Transverse colon (tissue), 4 donors: ENCODE measurements around the gene ATP9A. TPM values are rescaled to one million over a fixed set of nuclear protein-coding genes. Genes with fewer than 3 reads are reported as not detected.

Experiments
- DNase-seq: peaks from one replicate; pipeline ENCODE4 v3.0.0-alpha.2; 2019
- H3K27ac ChIP-seq, 4 donors: fragments of 200-600 bp; sonication (generic); 2 replicates each; pipeline ENCODE4 v1.5.1; 2016 to 2018; ENCODE audit warnings: inconsistent platforms in 4 of 4
- H3K27me3 ChIP-seq: fragments of 200-600 bp; sonication (generic); 2 replicates; pipeline ENCODE4 v1.5.1; 2017; ENCODE audit warnings: inconsistent platforms
- H3K36me3 ChIP-seq, 4 donors: fragments of 200-600 bp; sonication (generic); 2 replicates each; pipeline ENCODE4 v1.5.1; 2017 to 2019; ENCODE audit warnings: inconsistent platforms in 4 of 4
- H3K4me1 ChIP-seq, 4 donors: fragments of 200-600 bp; sonication (generic); 2 replicates each; pipeline ENCODE4 v1.5.1; 2017 to 2020; ENCODE audit warnings: inconsistent platforms in 4 of 4
- H3K4me3 ChIP-seq, 4 donors: fragments of 200-600 bp; sonication (generic); 1 replicate in 1 of 4; 2 replicates in 3 of 4; pipeline versions ENCODE4 v1.5.1 to v1.6.1; 2017 to 2019; ENCODE audit warnings: inconsistent platforms in 4 of 4
- H3K9me3 ChIP-seq, 2 donors: fragments of 200-600 bp; sonication (generic); 2 replicates each; pipeline ENCODE4 v1.5.1; 2017 to 2019; ENCODE audit warnings: inconsistent platforms in 2 of 2
- EP300 ChIP-seq: sonication (generic); formaldehyde crosslinking; IDR thresholded peaks from one replicate; pipeline ENCODE4 v1.6.1; 2017; ENCODE audit warnings: antibody characterized with exemption, low read depth
- POLR2A ChIP-seq: fragments of 450-650 bp; IDR thresholded peaks from one replicate; pipeline ENCODE4 v1.6.1; 2016; ENCODE audit warnings: antibody characterized with exemption, mild to moderate bottlenecking, moderate library complexity
- POLR2AphosphoS5 ChIP-seq, 3 donors: sonication (generic); formaldehyde crosslinking; IDR thresholded peaks; one replicate each; pipeline ENCODE4 v1.6.1; 2016; ENCODE audit warnings: antibody characterized with exemption in 3 of 3
- WGBS, 2 donors: methylation state at CpG; one replicate each; pipeline ENCODE4 v1.1.5; 2018; ENCODE audit warnings: low coverage in 1 of 2; 5-methylcytosine and 5-hydroxymethylcytosine counted together
- in situ Hi-C, 4 donors: fragments of 200-750 bp; cut with MboI; loops; one replicate each; pipeline versions ENCODE4 v1.15.0 to v1.15.1; 2017; ENCODE audit warnings: low sequenced_read_pairs in 3 of 4, low pct_ligation_motif_present in 1 of 4, low pct_unique_long_range_greater_than_20kb in 1 of 4
- intact Hi-C: fragments of 100-400 bp; cut with DNase I; formaldehyde crosslinking; loops from one replicate; pipeline ENCODE4 v1.15.1; 2023; ENCODE audit warnings: low total_unique reads
- total RNA-seq, 4 donors: library from RNA; depleted of rRNA; stranded (reverse); fragments of >200 nt; gene quantifications; one replicate each; pipeline ENCODE4 v1.1.0, GENCODE V29; 2016
- TF ChIP-seq, protein P1 (sequence below), 5 experiments: fragments of 200-600 bp in 3 of 5; fragments of 450-650 bp in 2 of 5; sonication (generic) in 3 of 5; IDR thresholded peaks; 1 replicate in 2 of 5; 2 replicates in 3 of 5; pipeline ENCODE4 v1.5.1; 2016 to 2017; ENCODE audit warnings: antibody characterized with exemption in 5 of 5, inconsistent platforms in 3 of 5, mild to moderate bottlenecking in 2 of 5, moderate library complexity in 1 of 5

ATP9A gene
- total RNA-seq, 4 donors from 2014 or later = 66.3 to 93.0 (median 78.9) TPM

DNA sequence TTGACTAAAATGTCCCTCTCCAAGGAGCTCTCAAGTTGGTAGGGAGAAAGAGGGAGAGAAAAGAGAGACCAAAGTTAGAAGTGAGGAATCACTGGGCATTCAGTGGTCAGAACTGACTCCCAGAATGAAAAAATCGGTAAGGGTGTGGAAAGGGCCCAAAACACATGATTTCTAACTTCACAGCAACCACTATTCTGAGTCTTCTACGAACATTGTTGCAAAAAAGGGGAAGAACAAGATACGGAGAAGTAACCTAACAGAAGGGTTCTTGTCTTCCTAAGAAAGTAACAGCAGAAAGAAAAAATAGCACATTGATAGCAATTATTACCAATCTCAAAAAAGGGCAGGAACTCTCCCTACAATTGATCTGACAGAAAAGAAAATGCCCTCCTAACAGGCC lies 65.6 kb downstream of the ATP9A start:
- in situ Hi-C loops (no loop called here), intact Hi-C loops (no loop called here)
- 46 to 48% methylated on average over 3 of the region's 3 CpGs for WGBS, 2 donors
- DNase-seq = no peak
- Histone ChIP-seq H3K9me3 (no peaks in the 10 kb centered on the region), H3K4me1 (peaks cover 6 to 42% (median 20%) of the 10 kb centered on the region in 4 donors), H3K27ac (peak overlapping the region in 1 of 4 donors; percentile 10), H3K36me3 (no peaks in the 10 kb centered on the region), H3K27me3 (no peaks in the 10 kb centered on the region), H3K4me3 (no peak overlapping the region)
- TF ChIP-seq POLR2A (no peak), POLR2AphosphoS5 (IDR thresholded peaks at IDR 0.05) (no peak), EP300 (no peak)
- TF ChIP-seq, protein P1, sequence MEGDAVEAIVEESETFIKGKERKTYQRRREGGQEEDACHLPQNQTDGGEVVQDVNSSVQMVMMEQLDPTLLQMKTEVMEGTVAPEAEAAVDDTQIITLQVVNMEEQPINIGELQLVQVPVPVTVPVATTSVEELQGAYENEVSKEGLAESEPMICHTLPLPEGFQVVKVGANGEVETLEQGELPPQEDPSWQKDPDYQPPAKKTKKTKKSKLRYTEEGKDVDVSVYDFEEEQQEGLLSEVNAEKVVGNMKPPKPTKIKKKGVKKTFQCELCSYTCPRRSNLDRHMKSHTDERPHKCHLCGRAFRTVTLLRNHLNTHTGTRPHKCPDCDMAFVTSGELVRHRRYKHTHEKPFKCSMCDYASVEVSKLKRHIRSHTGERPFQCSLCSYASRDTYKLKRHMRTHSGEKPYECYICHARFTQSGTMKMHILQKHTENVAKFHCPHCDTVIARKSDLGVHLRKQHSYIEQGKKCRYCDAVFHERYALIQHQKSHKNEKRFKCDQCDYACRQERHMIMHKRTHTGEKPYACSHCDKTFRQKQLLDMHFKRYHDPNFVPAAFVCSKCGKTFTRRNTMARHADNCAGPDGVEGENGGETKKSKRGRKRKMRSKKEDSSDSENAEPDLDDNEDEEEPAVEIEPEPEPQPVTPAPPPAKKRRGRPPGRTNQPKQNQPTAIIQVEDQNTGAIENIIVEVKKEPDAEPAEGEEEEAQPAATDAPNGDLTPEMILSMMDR (IDR thresholded peaks at IDR 0.05) = no peak

DNA sequence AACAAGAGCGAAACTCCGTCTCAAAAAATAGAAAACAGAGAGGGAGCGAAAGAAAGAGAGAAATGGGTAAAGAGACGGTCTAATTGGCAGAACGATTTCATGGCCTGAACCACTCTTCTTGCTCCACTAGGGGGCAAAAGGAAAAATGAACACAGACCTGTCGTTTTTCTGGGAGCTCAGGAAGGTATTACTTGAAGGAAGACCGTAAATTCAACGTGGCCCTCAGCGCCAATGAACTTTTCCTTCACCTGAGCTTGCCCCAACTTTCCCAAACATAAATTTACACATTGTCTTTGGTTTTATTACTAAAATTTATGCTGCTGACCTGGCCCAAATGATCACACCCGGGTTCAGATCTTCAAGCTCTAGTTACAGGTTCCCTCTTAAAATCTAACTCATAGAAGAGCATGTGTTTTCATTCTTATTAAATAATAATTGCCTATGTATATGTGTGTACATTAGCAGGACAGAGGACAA lies 67.3 kb downstream of the ATP9A start:
- 35 to 44% methylated on average over 10 of the region's 10 CpGs for WGBS, 2 donors
- no peaks in the 10 kb centered on the region for H3K27me3 ChIP-seq
- no peak overlapping the region for H3K4me3 ChIP-seq
- H3K36me3 ChIP-seq = no peaks in the 10 kb centered on the region
- in situ Hi-C loops (no loop called here), intact Hi-C loops (no loop called here)
- no peak for TF ChIP-seq POLR2A
- TF ChIP-seq, protein P1 (IDR thresholded peaks at IDR 0.05) = peak; percentile 65 to 85 (median 79)
- TF ChIP-seq POLR2AphosphoS5 (IDR thresholded peaks at IDR 0.05) = no peak
- TF ChIP-seq EP300 = no peak
- DNase-seq = peak; percentile 28
- no peaks in the 10 kb centered on the region for H3K9me3 ChIP-seq
- H3K27ac ChIP-seq = peak overlapping the region in 1 of 4 donors; percentile 12
- H3K4me1 ChIP-seq = peaks cover 6 to 50% (median 20%) of the 10 kb centered on the region in 4 donors

DNA sequence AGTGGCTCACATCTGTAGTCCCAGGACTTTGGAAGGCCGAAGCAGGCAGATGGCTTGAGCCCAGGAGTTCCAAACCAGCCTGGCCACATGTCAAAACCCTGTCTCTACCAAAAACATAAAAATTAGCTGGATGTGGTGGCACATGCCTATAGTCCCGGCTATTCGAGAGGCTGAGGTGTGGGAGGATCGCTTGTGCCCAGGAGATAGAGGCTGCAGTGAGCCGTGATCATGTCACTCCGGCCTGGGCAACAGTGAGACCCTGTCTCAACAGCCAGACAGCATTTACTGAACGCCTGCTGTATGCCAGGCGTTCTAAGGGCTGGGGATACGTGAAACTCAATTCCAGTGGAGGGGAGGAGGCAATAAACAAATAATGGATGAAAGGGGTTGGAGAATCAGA lies 69.9 kb downstream of the ATP9A start:
- peaks cover 0 to 3% (median 0%) of the 10 kb centered on the region in 4 donors for H3K36me3 ChIP-seq
- no peaks in the 10 kb centered on the region for H3K9me3 ChIP-seq
- no peak for DNase-seq
- H3K27ac ChIP-seq = no peak overlapping the region
- in situ Hi-C loops = loop anchor here in 3 of 4 donors (25.0 kb wide), 2 partner anchors 264 to 389 kb away; no protein-coding TSS in a partner anchor
- TF ChIP-seq EP300 (no peak), POLR2A (no peak), POLR2AphosphoS5 (IDR thresholded peaks at IDR 0.05) (no peak)
- TF ChIP-seq, protein P1 (IDR thresholded peaks at IDR 0.05) = no peak
- H3K27me3 ChIP-seq = no peaks in the 10 kb centered on the region
- intact Hi-C loops = no loop called here
- H3K4me1 ChIP-seq = peaks cover 0 to 36% (median 13%) of the 10 kb centered on the region in 4 donors
- H3K4me3 ChIP-seq = no peak overlapping the region
- WGBS, 2 donors = 83 to 84% methylated on average over 6 to 9 of the region's 9 CpGs

DNA sequence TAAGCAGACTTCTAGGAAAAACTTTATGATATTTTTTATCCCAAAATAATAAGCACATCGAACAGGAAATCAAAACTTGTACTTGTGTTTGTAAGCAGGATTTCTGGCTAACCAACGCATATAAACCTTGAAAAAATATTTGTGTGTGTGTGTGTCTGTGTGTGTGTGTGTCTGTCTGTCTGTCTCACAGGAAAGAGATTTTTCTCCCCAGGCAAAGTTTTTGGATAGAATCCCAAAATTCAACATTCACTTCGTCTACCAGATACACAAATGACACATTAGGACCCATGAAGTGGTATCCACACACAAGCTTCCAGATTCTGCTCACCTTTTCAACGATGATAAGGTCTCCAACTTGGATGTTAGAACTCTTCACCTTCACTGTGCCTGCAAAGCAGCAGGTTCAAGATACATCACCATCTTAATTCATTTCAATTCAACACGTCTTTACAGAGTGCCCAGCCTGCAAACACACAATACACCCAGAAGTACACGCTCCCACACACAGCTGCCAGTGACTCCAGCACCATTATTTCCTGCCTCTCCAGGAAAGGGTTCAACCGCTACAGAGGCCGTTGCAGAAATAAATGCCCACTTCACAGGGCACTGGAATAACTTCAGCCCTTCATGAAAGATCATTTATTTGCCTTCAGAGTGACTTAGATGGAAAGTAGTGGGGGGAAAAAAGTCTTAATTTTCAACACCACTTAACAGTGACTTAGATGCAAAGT lies 70.9 kb downstream of the ATP9A start:
- intact Hi-C loops (no loop called here), in situ Hi-C loops (loop anchor here in 3 of 4 donors (25.0 kb wide), 2 partner anchors 265 to 390 kb away; no protein-coding TSS in a partner anchor)
- no peak for DNase-seq
- Histone ChIP-seq H3K9me3 (no peaks in the 10 kb centered on the region), H3K27ac (no peak overlapping the region), H3K4me1 (peaks cover 0 to 26% (median 8%) of the 10 kb centered on the region in 4 donors), H3K27me3 (no peaks in the 10 kb centered on the region), H3K4me3 (no peak overlapping the region), H3K36me3 (peaks cover 0 to 7% (median 0%) of the 10 kb centered on the region in 4 donors)
- TF ChIP-seq POLR2A = no peak
- TF ChIP-seq POLR2AphosphoS5 (IDR thresholded peaks at IDR 0.05) = no peak
- TF ChIP-seq, protein P1 (IDR thresholded peaks at IDR 0.05) = no peak
- TF ChIP-seq EP300 = no peak
- WGBS, 2 donors = 56 to 62% methylated on average over 6 to 8 of the region's 8 CpGs
